Measurements from ENCODE around the gene ALS2.

GRCh38 chr2:201777043-201777442, 3.7 kb downstream of the ALS2 start:
- no peak for TF ChIP-seq POLR2AphosphoS5 (IDR thresholded peaks at IDR 0.05; ENCODE audit: low read depth, low read length)
- no peak for TF ChIP-seq POLR2A (IDR thresholded peaks at IDR 0.05; ENCODE audit: borderline replicate concordance, extremely low read depth, insufficient read depth, insufficient read length)
- no peak for TF ChIP-seq REST (IDR thresholded peaks at IDR 0.05; ENCODE audit: low read depth)
- no peak for TF ChIP-seq CTCF (IDR thresholded peaks at IDR 0.05 in 2 of 3, conservative IDR thresholded peaks at IDR 0.05 in 1 of 3; ENCODE audit: borderline replicate concordance in 1 of 3, insufficient read depth in 1 of 3, low read depth in 2 of 3, low read length in 2 of 3)
- no peak for TF ChIP-seq EZH2 (IDR thresholded peaks at IDR 0.05)
- no peak for TF ChIP-seq CEBPB (IDR thresholded peaks at IDR 0.05; ENCODE audit: low read depth)
- no peak for TF ChIP-seq JUND (IDR thresholded peaks at IDR 0.05)
